ENCODE results near the gene RBM38. TPM values are rescaled to one million over a fixed set of nuclear protein-coding genes. Genes with fewer than 3 reads are reported as not detected.

The RBM38 gene
- total RNA-seq, 1 donor from 2014 or later, result 33.4 TPM

DNA sequence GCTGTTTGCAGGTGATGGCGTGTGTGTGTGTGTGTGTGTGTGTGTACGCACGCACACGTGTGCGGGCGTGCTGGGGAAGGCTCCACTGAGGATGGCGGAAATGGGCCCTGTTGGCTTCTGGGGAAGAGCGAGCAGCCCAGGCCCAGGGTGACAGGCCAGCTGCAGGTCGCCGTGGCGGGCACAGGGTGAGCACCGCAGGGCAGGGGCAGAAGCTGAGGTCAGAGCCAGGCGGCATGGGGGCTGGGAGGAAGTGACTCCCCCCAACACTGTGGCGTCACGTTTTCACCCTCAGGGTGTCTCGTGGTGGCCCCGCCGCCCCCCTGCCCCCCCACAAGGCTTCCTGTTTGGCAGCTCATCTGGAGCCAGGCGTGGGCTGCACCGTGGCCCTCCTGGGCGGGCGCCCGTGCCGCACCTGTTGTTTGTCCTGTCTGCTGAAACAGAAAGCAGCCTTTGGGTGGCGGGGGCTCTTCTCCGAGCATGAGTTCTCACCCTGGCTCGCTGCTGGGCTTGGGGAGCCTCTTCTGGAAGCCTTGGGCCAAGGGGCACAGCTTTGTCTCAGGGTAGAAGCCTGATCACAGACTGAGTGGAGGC is 7.1 kb downstream of the RBM38 start:
- TF ChIP-seq, protein P1, sequence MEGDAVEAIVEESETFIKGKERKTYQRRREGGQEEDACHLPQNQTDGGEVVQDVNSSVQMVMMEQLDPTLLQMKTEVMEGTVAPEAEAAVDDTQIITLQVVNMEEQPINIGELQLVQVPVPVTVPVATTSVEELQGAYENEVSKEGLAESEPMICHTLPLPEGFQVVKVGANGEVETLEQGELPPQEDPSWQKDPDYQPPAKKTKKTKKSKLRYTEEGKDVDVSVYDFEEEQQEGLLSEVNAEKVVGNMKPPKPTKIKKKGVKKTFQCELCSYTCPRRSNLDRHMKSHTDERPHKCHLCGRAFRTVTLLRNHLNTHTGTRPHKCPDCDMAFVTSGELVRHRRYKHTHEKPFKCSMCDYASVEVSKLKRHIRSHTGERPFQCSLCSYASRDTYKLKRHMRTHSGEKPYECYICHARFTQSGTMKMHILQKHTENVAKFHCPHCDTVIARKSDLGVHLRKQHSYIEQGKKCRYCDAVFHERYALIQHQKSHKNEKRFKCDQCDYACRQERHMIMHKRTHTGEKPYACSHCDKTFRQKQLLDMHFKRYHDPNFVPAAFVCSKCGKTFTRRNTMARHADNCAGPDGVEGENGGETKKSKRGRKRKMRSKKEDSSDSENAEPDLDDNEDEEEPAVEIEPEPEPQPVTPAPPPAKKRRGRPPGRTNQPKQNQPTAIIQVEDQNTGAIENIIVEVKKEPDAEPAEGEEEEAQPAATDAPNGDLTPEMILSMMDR (conservative IDR thresholded peaks at IDR 0.05), result no peak
- Mint-ChIP-seq H3K4me1 (peaks cover 41% of the 10 kb centered on the region), H3K9me3 (no peaks in the 10 kb centered on the region), H3K4me3 (peak overlapping the region; percentile 68), H3K27me3 (ENCODE audit: low read depth) (no peaks in the 10 kb centered on the region), H3K36me3 (ENCODE audit: low read depth) (peaks cover 3% of the 10 kb centered on the region), H3K27ac (ENCODE audit: unreplicated experiment) (no peak overlapping the region)
- DNase-seq (ENCODE audit: low read depth, low spot score), result no peak

DNA sequence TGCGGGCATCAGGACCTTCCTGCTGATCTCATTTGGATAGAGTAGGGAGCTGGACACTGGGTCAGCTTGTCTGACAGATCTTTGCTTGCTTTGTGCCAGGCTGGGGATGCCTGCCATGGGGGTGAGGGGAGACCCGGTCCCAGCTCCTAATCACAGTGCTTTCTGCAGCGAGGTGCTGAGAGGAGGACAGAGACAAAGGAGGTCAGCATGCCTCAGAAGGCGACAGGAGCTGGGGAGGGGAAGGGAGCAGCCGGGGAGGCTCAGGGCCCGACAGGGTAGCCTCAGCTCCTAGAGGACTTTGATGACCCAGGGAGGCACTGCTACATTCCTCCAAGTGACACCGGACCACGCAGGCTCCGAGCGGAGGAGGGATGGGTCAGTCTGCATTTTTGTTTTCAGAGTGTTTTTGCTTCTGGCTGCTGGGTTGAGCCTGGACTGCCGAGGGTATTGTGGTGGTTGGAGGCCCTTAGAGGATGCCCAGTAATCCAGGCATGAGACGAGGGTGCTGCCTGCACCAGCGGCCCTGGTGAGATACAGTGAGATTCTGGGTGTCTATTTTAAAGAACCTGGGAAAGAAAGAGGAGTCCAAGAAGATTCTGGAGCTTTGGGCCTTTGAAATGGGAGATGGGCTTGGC is 7.8 kb downstream of the RBM38 start:
- DNase-seq (ENCODE audit: low read depth, low spot score), result no peak
- Mint-ChIP-seq H3K4me3 (peak overlapping the region; percentile 68), H3K9me3 (no peaks in the 10 kb centered on the region), H3K27ac (ENCODE audit: unreplicated experiment) (peak overlapping the region; percentile 93), H3K27me3 (ENCODE audit: low read depth) (no peaks in the 10 kb centered on the region), H3K4me1 (peaks cover 34% of the 10 kb centered on the region), H3K36me3 (ENCODE audit: low read depth) (peaks cover 3% of the 10 kb centered on the region)
- TF ChIP-seq, protein P1 (conservative IDR thresholded peaks at IDR 0.05), result no peak

DNA sequence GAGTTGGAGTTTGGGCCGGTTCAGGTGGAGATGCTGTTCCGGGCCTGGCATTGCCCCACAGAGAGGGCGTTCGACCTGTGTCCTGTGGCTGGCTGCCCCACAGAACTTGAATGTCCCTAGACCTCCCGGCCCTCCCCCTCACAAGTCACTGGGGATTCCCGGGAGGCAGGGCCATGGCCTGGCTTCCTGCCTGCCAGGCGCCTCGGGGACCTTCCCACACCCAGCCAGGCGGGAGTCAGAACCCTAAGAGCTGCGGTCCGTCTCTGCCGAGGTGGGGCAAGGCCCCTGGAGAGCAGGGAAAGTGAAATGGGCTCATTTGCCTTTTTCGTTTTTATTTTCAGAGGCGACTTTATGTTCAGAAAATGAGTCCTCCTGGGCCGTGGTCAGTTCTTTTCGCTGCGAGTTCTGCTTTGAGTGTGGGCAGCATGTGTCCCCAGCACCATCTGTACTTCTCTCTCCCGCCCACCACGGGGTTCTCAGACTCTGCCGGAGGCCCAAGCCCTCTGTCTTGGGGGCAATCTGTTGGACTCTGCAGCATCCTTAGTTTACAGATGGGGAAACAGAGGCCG is 8.5 kb downstream of the RBM38 start:
- Mint-ChIP-seq H3K27me3 (ENCODE audit: low read depth) (no peaks in the 10 kb centered on the region), H3K36me3 (ENCODE audit: low read depth) (peaks cover 3% of the 10 kb centered on the region), H3K9me3 (no peaks in the 10 kb centered on the region), H3K4me1 (peaks cover 33% of the 10 kb centered on the region), H3K4me3 (peak overlapping the region; percentile 68), H3K27ac (ENCODE audit: unreplicated experiment) (peak overlapping the region; percentile 93)
- DNase-seq (ENCODE audit: low read depth, low spot score), result no peak
- TF ChIP-seq, protein P1 (conservative IDR thresholded peaks at IDR 0.05), result no peak

DNA sequence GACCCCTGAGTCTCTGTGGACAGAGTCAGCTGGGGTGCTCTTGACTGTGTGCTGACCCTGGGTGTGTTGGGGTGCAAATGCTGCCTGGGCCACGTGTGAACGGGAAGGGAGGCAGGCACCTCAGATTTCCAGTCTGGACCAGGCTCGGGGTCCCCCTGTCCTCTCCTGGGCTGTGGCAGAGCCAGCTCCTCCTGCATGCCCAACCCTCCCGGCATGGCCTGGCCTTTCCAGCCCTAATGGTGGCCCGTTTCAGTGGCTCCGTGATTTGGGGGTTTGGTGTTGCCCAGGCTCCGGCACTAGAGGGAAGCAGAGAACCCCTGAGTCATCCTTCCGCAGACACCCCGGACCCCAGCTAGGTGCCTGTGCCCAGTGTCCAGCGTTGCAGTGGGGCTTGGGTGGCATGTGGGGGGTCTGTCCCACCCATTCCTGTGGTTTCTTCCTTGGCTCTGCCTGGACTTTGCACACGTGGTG is 9.1 kb downstream of the RBM38 start:
- no peak for DNase-seq (ENCODE audit: low read depth, low spot score)
- Mint-ChIP-seq H3K27me3 (ENCODE audit: low read depth) (no peaks in the 10 kb centered on the region), H3K4me1 (peaks cover 30% of the 10 kb centered on the region), H3K4me3 (no peak overlapping the region), H3K9me3 (no peaks in the 10 kb centered on the region), H3K36me3 (ENCODE audit: low read depth) (peaks cover 3% of the 10 kb centered on the region), H3K27ac (ENCODE audit: unreplicated experiment) (peak overlapping the region; percentile 75)
- TF ChIP-seq, protein P1 (conservative IDR thresholded peaks at IDR 0.05), result no peak

DNA sequence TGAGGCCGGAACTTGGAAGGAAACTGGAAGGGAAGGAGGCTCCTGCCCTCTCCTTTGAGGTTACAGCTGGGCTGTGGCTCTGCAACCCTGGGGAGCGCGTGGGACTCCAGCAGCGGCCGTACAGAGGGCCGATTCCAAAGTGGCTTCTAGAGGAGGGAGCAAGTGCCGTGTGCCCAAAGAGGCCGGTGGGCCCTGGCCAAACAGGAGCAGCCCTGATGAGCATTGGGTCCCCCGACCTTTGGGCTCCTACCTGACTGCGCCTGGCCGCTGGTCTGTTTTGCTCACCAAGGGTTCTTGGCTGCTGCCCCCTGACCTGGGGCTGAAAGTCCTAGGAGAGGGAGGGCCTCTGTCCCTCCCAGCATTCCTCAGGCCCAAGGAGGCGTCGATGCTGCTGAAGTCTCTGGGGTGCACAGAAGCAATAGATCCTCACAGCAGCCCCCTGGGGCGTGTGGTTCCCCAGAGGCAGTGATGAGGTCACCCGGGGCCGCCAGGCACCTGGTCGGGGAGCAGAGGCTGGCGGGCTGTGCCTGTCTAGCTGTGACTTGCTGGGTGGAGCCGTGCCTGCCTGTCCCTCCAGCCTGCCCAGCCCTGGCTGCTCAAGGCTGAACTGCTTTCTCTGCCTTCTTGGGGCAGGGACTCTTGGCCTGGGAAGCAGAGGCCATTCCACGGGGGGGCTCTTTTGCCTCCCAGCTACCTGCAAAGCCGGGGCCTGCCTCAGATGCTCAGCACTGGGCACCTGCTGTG is 9.8 kb downstream of the RBM38 start:
- TF ChIP-seq, protein P1 (conservative IDR thresholded peaks at IDR 0.05), result no peak
- Mint-ChIP-seq H3K4me1 (peaks cover 22% of the 10 kb centered on the region), H3K9me3 (no peaks in the 10 kb centered on the region), H3K36me3 (ENCODE audit: low read depth) (no peaks in the 10 kb centered on the region), H3K4me3 (peak overlapping the region; percentile 41), H3K27ac (ENCODE audit: unreplicated experiment) (peak overlapping the region; percentile 75), H3K27me3 (ENCODE audit: low read depth) (no peaks in the 10 kb centered on the region)
- no peak for DNase-seq (ENCODE audit: low read depth, low spot score)
